Epithelial cell of alveolus of lung (primary cell): ENCODE data around the gene PCGF5. TPM values are rescaled to one million over a fixed set of nuclear protein-coding genes. Genes with fewer than 3 reads are reported as not detected.

Experiments used
- total RNA-seq: library from RNA; depleted of rRNA; stranded (reverse); fragments of >200 nt; gene quantifications from 2 replicates; pipeline ENCODE4 v1.2.1, GENCODE V29; 2015

Gene PCGF5
- total RNA-seq = 12.5 and 17.1 TPM in 2 replicates

DNA sequence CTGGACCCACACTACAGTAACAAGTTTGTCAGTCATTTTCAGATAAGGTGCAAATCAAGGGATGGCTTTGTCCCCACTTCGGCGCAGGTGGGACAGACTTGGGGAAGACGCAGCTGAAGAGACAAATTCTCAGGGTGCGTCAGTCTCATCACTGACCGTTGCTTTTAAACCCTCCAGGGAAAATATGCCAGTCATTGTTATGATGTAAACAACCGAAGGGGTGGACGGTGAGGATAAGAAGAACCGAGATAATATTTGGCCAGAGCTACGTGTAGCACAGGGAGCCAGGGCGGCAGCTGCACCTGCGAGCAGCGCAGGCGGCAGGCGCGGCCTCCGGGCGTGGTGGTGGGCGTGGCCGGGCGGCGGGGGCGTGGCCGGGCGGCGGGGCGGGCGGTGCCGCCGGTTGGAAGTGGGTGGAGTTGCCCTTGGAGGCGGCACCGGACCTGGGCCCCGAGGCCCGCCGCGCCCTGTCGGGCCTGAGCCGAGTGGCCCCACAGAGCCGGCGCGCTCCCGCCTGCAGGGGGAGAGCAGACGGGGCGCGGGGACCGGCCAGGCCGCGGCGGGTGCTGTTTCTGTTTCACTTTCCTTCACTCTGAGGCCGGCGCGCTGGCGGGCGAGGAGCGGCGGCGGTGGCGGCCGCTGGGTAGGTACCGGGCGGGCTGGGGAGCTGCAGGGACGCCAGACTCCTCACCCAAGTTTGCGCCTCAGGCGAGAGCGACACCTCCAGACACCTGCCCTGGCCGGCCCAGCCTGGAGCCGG is at the start of gene PCGF5:
Gene PCGF5 (plus strand): TSS at position 470 of the 760 bp plus-strand sequence. CDS start 2,209 bp downstream, outside the sequence.

Other genes starting within 250 kb of the PCGF5 start
- 3.7 and 4.9 TPM in 2 replicates for gene HECTD2, start 189.7 kb downstream of the PCGF5 start, total RNA-seq